GM21367 (cell line): ENCODE measurements around the gene GMPR.

Experiments used
- ATAC-seq: cut with Tn5 transposase; IDR thresholded peaks from one replicate; pipeline ENCODE4 v1.9.1; 2021; ENCODE audit not compliant: unreplicated experiment

The GMPR gene

GRCh38 chr6:16238057-16238962 lies at the start of gene GMPR:
Gene GMPR (plus strand): TSS chr6:16238587. CDS start chr6:16238694, 107 bp downstream.
- peak; percentile 52 for ATAC-seq

- no peak for ATAC-seq
Measured at GRCh38 chr6:16190214-16190613, 48.2 kb upstream of the GMPR start.

GRCh38 chr6:16196260-16196983 lies 42.0 kb upstream of the GMPR start:
- no peak for ATAC-seq

- ATAC-seq, result no peak
Measured at GRCh38 chr6:16196984-16197546, 41.3 kb upstream of the GMPR start.

- ATAC-seq, result no peak
Measured at GRCh38 chr6:16198061-16198705, 40.2 kb upstream of the GMPR start.

GRCh38 chr6:16199804-16200203 lies 38.6 kb upstream of the GMPR start:
- no peak for ATAC-seq

- no peak for ATAC-seq
Measured at GRCh38 chr6:16200321-16200883, 38.0 kb upstream of the GMPR start.

GRCh38 chr6:16201706-16202105 lies 36.7 kb upstream of the GMPR start:
- no peak for ATAC-seq

GRCh38 chr6:16204653-16205376 lies 33.6 kb upstream of the GMPR start:
- ATAC-seq, result no peak

GRCh38 chr6:16205377-16206144 lies 32.8 kb upstream of the GMPR start:
- peak; percentile 89 for ATAC-seq

GRCh38 chr6:16206595-16207037 lies 31.8 kb upstream of the GMPR start:
- no peak for ATAC-seq

GRCh38 chr6:16208989-16209388 lies 29.4 kb upstream of the GMPR start:
- ATAC-seq, result no peak

GRCh38 chr6:16209539-16209938 lies 28.8 kb upstream of the GMPR start:
- no peak for ATAC-seq

GRCh38 chr6:16212276-16212675 lies 26.1 kb upstream of the GMPR start:
- no peak for ATAC-seq

GRCh38 chr6:16216501-16217155 lies 21.8 kb upstream of the GMPR start:
- ATAC-seq, result no peak

GRCh38 chr6:16217156-16217721 lies 21.1 kb upstream of the GMPR start:
- ATAC-seq, result no peak

GRCh38 chr6:16222826-16223225 lies 15.6 kb upstream of the GMPR start:
- ATAC-seq, result no peak

GRCh38 chr6:16223362-16223761 lies 15.0 kb upstream of the GMPR start:
- ATAC-seq, result no peak

GRCh38 chr6:16224409-16224808 lies 14.0 kb upstream of the GMPR start:
- no peak for ATAC-seq
